Measurements from ENCODE around the gene KIAA0753.

GRCh38 chr17:6602141-6602540 is 38.4 kb downstream of the KIAA0753 start:
- TF ChIP-seq, protein P1, sequence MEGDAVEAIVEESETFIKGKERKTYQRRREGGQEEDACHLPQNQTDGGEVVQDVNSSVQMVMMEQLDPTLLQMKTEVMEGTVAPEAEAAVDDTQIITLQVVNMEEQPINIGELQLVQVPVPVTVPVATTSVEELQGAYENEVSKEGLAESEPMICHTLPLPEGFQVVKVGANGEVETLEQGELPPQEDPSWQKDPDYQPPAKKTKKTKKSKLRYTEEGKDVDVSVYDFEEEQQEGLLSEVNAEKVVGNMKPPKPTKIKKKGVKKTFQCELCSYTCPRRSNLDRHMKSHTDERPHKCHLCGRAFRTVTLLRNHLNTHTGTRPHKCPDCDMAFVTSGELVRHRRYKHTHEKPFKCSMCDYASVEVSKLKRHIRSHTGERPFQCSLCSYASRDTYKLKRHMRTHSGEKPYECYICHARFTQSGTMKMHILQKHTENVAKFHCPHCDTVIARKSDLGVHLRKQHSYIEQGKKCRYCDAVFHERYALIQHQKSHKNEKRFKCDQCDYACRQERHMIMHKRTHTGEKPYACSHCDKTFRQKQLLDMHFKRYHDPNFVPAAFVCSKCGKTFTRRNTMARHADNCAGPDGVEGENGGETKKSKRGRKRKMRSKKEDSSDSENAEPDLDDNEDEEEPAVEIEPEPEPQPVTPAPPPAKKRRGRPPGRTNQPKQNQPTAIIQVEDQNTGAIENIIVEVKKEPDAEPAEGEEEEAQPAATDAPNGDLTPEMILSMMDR (conservative IDR thresholded peaks at IDR 0.05; ENCODE audit: low read depth, low read length), result no peak
- no peak for TF ChIP-seq EZH2phosphoT487 (IDR thresholded peaks at IDR 0.05; ENCODE audit: borderline replicate concordance, low read length)
